IPS-11a (cell line): ENCODE measurements around the gene FUT2.
"Not testable (repeated sequence)": the region's sequence is repeated elsewhere in the genome, so short reads cannot be mapped to it uniquely, and the experiment has no call there.

Experiments
- H3K4me3 ChIP-seq: one replicate; pipeline ENCODE4 v1.5.1; 2013; ENCODE audit warnings: low read depth, low read length, control low read depth

Gene FUT2

GRCh38 chr19:48670699-48671445 is 24.9 kb upstream of the FUT2 start:
- H3K4me3 ChIP-seq: no peak overlapping the region

GRCh38 chr19:48671446-48671995 is 24.2 kb upstream of the FUT2 start:
- no peak overlapping the region for H3K4me3 ChIP-seq

- H3K4me3 ChIP-seq: no peak within 1 kb of the TSS
These were observed 22.8 kb upstream of the FUT2 start, which contains the start of gene NTN5 for GRCh38 chr19:48672994-48673393. NTN5 (minus strand) TSS chr19:48673017; CDS start chr19:48670986, 2,031 bp downstream.

- H3K4me3 ChIP-seq: no peak overlapping the region
These were observed 22.2 kb upstream of the FUT2 start for GRCh38 chr19:48673436-48674100.

- H3K4me3 ChIP-seq: no peak overlapping the region
These were observed 21.5 kb upstream of the FUT2 start for GRCh38 chr19:48674216-48674809.

GRCh38 chr19:48674921-48675824 is 20.6 kb upstream of the FUT2 start:
- H3K4me3 ChIP-seq: no peak overlapping the region

- H3K4me3 ChIP-seq: no peak overlapping the region
These were observed 19.3 kb upstream of the FUT2 start for GRCh38 chr19:48676487-48676886.

GRCh38 chr19:48676887-48677286 is 18.9 kb upstream of the FUT2 start:
- no peak overlapping the region for H3K4me3 ChIP-seq

GRCh38 chr19:48678201-48678600 is 17.6 kb upstream of the FUT2 start:
- no peak overlapping the region for H3K4me3 ChIP-seq

- not testable (repeated sequence) for H3K4me3 ChIP-seq
These were observed 15.8 kb upstream of the FUT2 start for GRCh38 chr19:48680006-48680405.

- H3K4me3 ChIP-seq: no peak overlapping the region
These were observed 15.2 kb upstream of the FUT2 start for GRCh38 chr19:48680436-48681126.

GRCh38 chr19:48681127-48681470 is 14.7 kb upstream of the FUT2 start:
- no peak overlapping the region for H3K4me3 ChIP-seq

- H3K4me3 ChIP-seq: no peak overlapping the region
These were observed 12.4 kb upstream of the FUT2 start for GRCh38 chr19:48683349-48683748.

- no peak overlapping the region for H3K4me3 ChIP-seq
These were observed 10.2 kb upstream of the FUT2 start for GRCh38 chr19:48685583-48685982.

- no peak overlapping the region for H3K4me3 ChIP-seq
These were observed 9.7 kb upstream of the FUT2 start for GRCh38 chr19:48686088-48686487.

GRCh38 chr19:48686637-48687036 is 9.1 kb upstream of the FUT2 start:
- not testable (repeated sequence) for H3K4me3 ChIP-seq

- H3K4me3 ChIP-seq: no peak overlapping the region
These were observed 8.0 kb upstream of the FUT2 start for GRCh38 chr19:48687776-48688175.

GRCh38 chr19:48689449-48689848 is 6.3 kb upstream of the FUT2 start:
- H3K4me3 ChIP-seq: no peak overlapping the region

- H3K4me3 ChIP-seq: not testable (repeated sequence)
These were observed 2.1 kb upstream of the FUT2 start for GRCh38 chr19:48693629-48694028.

- peak overlapping the region; percentile 73 for H3K4me3 ChIP-seq
These were observed 711 bp downstream of the FUT2 start for GRCh38 chr19:48696353-48697010.
